ENCODE measurements around the gene TKTL1. TPM values are rescaled to one million over a fixed set of nuclear protein-coding genes. Genes with fewer than 3 reads are reported as not detected.

The TKTL1 gene
- total RNA-seq = 1 to 10 TPM; 3.0 to 4.1 TPM

GRCh38 chrX:154295664-154296310, at the start of gene TKTL1:
Gene TKTL1 (plus strand): TSS chrX:154295795. CDS start chrX:154295860, 65 bp downstream.

GRCh38 chrX:154257282-154257681, 38.3 kb upstream of the TKTL1 start, which contains the start of gene OPN1MW3:
Gene OPN1MW3 (plus strand): TSS chrX:154257582. CDS start chrX:154257620, 38 bp downstream.

GRCh38 chrX:154294791-154295574, 612 bp upstream of the TKTL1 start, which contains the start of gene TEX28:
Gene TEX28 (minus strand): TSS chrX:154295124. CDS start chrX:154292117, 3,007 bp downstream.

GRCh38 chrX:154374313-154375155, 78.9 kb downstream of the TKTL1 start, which contains the start of gene FLNA:
Gene FLNA (minus strand): TSS chrX:154374634. CDS start chrX:154371245, 3,389 bp downstream.

GRCh38 chrX:154378799-154379568, 83.4 kb downstream of the TKTL1 start, which contains the start of gene EMD:
Gene EMD (plus strand): TSS chrX:154379295. CDS start chrX:154379485, 190 bp downstream.

Other genes starting within 250 kb of the TKTL1 start
- gene MECP2, start 198.1 kb upstream of the TKTL1 start, total RNA-seq = 10 to 100 TPM; 59.6 to 61.8 TPM
- gene OPN1LW, start 151.6 kb upstream of the TKTL1 start, total RNA-seq = not detected
- gene OPN1MW, start 113.2 kb upstream of the TKTL1 start, total RNA-seq = not detected
- gene OPN1MW2, start 76.0 kb upstream of the TKTL1 start, total RNA-seq = not detected
- gene OPN1MW3, start 38.2 kb upstream of the TKTL1 start, total RNA-seq = not detected
- not detected for gene TEX28, start 671 bp upstream of the TKTL1 start, total RNA-seq
- 1,000 to 10,000 TPM; 1,016 to 1,083 TPM for gene FLNA, start 78.8 kb downstream of the TKTL1 start, total RNA-seq
- 10 to 100 TPM; 45.9 to 47.5 TPM for gene EMD, start 83.5 kb downstream of the TKTL1 start, total RNA-seq
- 1,000 to 10,000 TPM; 5,348 to 5,626 TPM for gene RPL10, start 102.6 kb downstream of the TKTL1 start, total RNA-seq
- 10 to 100 TPM; 23.2 to 27.2 TPM for gene DNASE1L1, start 113.5 kb downstream of the TKTL1 start, total RNA-seq
- gene TAFAZZIN, start 115.7 kb downstream of the TKTL1 start, total RNA-seq = 100 to 1,000 TPM in 1 of 2 experiments, 10 to 100 TPM in 1; 91.4 to 101 TPM
- gene ATP6AP1, start 132.9 kb downstream of the TKTL1 start, total RNA-seq = 10 to 100 TPM; 46.2 to 51.2 TPM
- 100 to 1,000 TPM; 105 to 108 TPM for gene GDI1, start 141.4 kb downstream of the TKTL1 start, total RNA-seq
- 10 to 100 TPM; 65.1 to 69.0 TPM for gene FAM50A, start 148.3 kb downstream of the TKTL1 start, total RNA-seq
- 10 to 100 TPM; 41.2 to 47.6 TPM for gene PLXNA3, start 162.5 kb downstream of the TKTL1 start, total RNA-seq
- 10 to 100 TPM; 35.9 to 39.2 TPM for gene LAGE3, start 183.5 kb downstream of the TKTL1 start, total RNA-seq
- 10 to 100 TPM; 42.6 to 45.7 TPM for gene UBL4A, start 190.8 kb downstream of the TKTL1 start, total RNA-seq
- 10 to 100 TPM; 25.5 to 25.8 TPM for gene SLC10A3, start 194.8 kb downstream of the TKTL1 start, total RNA-seq
- gene FAM3A, start 220.4 kb downstream of the TKTL1 start, total RNA-seq = 10 to 100 TPM; 32.3 to 32.7 TPM